GM04503 (cell line): ENCODE data around the gene TRPM2.
"Not testable (repeated sequence)": the region's sequence is repeated elsewhere in the genome, so short reads cannot be mapped to it uniquely, and the experiment has no call there.

Source experiments
- DNase-seq: peaks from one replicate; pipeline ENCODE4 v3.0.0-alpha.2; 2012; ENCODE audit warnings: low read depth

The TRPM2 gene

GRCh38 chr21:44397431-44398031 lies 44.1 kb downstream of the TRPM2 start:
- DNase-seq, result no peak

GRCh38 chr21:44398499-44398898 lies 45.1 kb downstream of the TRPM2 start:
- DNase-seq, result no peak

DNA sequence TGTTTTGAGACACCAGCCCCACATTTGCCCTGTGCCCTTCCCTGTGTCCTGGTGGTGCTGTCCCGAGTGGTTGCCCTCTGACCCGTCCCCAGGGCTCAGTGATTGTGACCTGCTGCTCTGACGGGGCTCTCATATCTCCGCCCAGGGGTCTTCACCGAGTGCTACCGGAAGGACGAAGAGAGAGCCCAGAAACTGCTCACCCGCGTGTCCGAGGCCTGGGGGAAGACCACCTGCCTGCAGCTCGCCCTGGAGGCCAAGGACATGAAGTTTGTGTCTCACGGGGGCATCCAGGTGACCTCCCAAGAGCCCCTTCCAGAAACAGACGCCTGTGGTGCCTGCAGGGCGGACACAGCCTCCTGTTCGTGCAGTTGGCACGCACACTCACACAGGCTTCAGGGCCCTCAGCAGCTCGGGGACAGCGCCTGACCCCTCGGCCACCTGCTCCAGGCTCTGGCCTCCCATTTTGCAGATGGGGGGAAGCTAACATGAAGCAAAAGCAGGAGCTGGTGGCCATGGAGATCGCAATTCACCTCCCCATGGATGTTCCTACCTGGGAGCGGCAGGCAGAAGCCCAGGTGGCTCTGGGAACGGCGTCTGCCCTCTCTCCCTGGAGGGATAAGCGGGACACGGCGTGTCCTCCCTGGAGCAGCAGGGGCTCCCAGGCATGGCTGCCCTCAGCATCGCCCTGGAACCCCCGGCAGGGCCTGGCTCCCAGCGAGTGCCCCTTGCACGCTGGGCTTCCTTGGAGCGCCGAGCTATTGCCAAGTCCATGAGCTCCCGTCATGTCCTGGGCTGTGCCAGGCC lies 45.9 kb downstream of the TRPM2 start:
- DNase-seq, result no peak

DNA sequence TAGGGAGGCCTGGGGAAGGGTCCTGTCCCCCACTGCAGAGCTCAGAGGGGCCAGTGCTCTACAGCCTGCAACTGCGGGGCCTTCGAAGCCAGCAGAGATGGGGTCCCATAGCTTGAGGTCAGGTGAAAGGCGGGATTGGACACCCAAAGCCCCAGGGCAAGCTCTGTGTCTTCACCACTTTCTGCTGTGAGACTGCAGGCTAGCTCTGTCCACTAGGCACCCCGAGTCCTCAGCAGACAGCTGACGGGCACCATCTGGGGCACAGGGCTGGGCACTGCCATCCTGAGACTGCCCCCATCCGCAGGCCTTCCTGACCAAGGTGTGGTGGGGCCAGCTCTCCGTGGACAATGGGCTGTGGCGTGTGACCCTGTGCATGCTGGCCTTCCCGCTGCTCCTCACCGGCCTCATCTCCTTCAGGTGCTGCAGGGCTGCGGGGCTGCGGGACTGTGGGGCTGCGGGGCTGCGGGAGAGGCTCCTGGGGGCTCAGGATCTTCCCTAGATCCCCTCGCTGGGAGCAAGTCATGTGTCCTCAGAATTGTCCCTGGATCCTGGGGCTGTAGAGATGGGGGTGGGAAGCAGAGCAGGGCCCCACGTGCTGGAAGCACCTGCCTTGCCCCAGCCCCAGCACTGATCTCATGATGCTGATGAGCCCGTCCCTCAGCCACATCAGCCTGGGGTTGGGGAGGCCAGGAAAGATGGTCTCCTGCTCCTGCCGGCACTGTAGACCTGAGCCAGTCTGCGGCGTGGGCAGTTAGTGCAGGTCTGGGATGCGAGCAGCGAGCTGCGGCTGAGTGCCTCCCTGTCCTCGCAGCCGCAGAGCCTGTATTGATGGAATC lies 46.8 kb downstream of the TRPM2 start:
- DNase-seq, result no peak

GRCh38 chr21:44400791-44401385 lies 47.5 kb downstream of the TRPM2 start:
- DNase-seq, result no peak

GRCh38 chr21:44401386-44402160 lies 48.2 kb downstream of the TRPM2 start:
- no peak for DNase-seq

DNA sequence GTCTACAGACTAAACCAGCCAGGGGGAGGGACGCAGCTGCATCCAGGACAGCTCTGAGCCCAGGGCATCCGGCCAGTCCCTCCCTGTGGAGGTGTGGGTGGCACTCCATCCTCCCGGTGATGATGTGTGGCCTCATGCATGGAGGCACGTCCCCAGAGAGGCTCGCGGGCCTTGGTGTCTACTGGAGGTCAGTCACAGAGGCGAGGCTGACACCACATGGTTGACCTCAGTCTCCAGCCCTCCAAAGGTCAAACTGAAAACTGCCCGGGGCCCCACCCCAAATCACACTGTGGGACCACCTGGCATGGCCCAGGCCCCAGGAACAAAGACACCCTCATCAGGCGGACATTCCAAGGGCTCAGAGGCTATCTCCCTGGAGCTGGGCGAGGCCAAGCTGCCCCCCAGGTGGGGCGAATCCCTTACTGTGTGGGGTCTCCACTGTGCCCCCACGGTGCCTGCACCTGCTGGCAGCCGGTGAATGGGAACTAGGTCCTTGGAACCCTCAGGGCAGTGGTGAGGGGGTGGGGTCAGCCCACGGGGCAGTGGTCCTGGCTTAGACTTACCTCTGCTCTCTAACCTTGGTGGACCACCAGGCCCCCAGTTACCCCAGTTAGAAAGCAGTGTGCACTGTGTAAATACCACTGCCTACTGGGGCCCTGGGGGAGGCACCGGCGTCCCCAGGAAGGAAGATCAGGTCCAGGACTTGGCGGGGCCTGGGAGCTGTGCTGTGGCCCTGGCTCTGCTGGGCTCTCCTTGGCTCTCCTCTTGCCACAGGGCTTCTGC lies 49.1 kb downstream of the TRPM2 start:
- no peak for DNase-seq

DNA sequence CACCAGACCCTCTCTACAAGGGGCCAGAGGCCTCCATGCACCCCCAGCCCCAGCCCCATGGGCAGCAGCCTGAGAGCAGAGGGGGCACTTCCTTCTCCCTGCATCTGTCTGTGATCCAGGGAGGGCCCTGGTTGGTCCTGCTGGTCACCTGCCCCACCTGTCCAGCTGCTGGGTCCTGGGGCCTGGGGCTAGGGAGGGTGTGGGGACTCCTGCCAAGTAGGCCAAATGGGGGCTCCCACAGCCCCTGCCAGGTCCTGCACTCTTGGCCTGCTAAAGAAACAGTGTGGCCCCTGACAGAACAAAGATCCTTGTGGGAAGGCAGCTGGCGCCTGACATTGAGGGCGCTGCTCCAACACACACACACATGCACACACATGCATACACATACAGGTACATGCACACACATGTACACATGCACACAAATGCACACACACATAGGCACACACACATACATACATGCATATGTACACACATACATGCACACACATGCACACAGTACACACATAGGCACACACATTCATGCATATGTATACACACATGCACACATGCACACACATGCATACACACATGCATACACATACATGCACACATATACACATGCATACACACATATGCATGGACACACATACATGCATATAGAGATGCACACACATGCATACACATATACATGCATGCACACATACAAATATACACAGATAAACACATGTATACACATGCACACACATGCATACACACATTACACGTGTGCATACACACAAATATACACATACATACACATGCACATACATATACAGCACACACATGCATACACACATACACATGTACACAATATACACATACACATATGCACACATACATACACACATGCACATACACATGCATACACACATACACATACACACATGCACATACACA lies 49.9 kb downstream of the TRPM2 start:
- DNase-seq, result no peak

- not testable (repeated sequence) for DNase-seq
Measured at GRCh38 chr21:44404482-44404881, 51.1 kb downstream of the TRPM2 start.

DNA sequence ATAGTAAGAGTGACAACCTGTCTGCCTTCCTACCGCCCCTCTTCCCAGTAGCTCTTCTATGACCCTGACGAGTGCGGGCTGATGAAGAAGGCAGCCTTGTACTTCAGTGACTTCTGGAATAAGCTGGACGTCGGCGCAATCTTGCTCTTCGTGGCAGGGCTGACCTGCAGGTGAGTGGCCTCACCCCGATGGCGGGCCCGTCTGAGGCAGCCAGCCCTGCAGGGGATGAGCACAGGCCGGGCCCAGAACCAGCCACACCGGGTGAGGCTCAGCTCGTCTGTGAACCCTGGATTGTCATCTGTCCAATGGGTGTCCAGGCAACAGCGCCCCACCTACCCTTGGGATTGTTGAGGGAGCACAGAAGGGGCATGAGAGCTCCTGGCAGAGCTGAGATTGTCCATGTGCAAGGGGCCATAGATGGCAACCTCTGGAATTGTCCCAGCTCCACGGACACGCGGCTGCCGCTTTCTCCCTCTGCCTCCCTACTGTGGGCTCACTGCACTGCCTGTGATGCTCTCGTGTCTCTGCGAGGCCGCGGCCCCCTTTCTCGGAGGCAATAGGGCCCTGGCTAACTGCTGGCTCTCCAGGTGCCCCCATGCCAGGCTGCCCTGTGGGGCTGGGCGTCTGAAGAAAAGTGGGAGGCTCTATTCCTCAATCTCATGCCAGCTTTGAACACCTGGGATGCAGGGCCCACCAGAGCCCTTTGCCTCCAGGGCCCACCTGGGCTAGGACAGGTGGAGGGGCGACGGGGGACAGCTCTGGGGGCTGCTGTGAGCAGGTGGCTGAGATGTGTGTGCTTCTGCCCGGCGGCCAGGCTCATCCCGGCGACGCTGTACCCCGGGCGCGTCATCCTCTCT lies 51.9 kb downstream of the TRPM2 start:
- DNase-seq, result no peak

GRCh38 chr21:44405948-44406872 lies 52.8 kb downstream of the TRPM2 start:
- peak; percentile 5 for DNase-seq

GRCh38 chr21:44406953-44407352 lies 53.5 kb downstream of the TRPM2 start:
- DNase-seq, result no peak

GRCh38 chr21:44407493-44407892 lies 54.1 kb downstream of the TRPM2 start:
- DNase-seq, result no peak

- DNase-seq, result no peak
Measured at GRCh38 chr21:44408226-44408625, 54.8 kb downstream of the TRPM2 start.

GRCh38 chr21:44413566-44414290 lies 60.3 kb downstream of the TRPM2 start:
- DNase-seq, result no peak

DNA sequence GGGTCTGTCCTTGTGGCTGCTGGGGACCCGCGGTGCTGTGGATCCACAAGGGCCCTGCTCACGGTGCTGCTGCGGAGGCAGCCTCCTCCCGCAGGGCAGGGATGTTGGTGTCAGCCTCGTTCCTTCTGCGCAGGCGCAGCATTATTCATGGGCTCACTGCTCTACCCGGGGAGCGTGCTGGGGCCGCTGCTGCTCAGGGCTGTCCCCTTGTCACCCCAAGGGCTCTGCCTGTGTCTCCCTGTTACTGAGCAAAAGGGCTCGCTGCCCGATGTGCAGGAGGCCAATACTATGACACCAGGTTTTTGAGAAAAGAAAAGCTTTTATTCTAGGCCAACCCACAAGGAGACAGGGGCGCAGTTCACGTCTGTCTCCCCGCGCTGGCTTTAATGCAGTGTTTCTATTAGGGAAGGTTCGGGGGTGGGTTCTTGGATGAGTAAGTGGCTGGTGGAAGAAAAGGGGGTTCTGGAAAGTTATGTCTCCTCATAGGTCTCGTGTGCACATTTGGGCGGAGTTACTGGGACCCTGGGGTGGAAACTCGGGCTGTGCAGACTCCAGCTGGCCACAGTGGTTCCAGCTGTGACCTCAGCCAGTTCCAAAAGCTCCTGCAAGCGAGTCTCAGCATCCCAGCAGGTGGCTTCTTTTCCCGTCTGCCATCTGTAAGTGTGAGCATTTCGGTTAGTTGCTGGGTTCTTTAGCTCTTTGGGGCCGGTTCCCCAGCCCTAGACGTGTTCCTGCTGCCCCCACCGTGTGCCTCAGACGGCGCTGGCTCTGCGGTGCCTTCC lies 61.1 kb downstream of the TRPM2 start:
- no peak for DNase-seq
